Natural killer cell (primary cell): ENCODE data around the gene ENPP3. TPM values are rescaled to one million over a fixed set of nuclear protein-coding genes. Genes with fewer than 3 reads are reported as not detected.

Experiments used
- ATAC-seq, 3 donors: fragments of 150-1000 bp in 2 of 3; fragments of 200-7000 bp in 1 of 3; cut with Tn5 transposase; 1 replicate in 1 of 3; 2 replicates in 2 of 3; pipeline ENCODE4 v1.10.0; 2021; ENCODE audit warnings: mild to moderate bottlenecking in 2 of 3, moderate library complexity in 2 of 3
- DNase-seq, 2 donors: peaks; one replicate each; pipeline versions ENCODE4 v3.0.0 to v3.0.0-alpha.2; 2013 to 2021; ENCODE audit warnings: mixed read lengths in 1 of 2
- H3K27ac ChIP-seq: one replicate; pipeline ENCODE4 v1.5.1; 2013; ENCODE audit warnings: mild to moderate bottlenecking, low read length
- H3K27me3 ChIP-seq: one replicate; pipeline ENCODE4 v1.6.1; 2013; ENCODE audit warnings: low read length; ENCODE audit not compliant: control insufficient read depth, insufficient read depth
- H3K36me3 ChIP-seq: one replicate; pipeline ENCODE4 v1.6.1; 2013; ENCODE audit warnings: low read length; ENCODE audit not compliant: control insufficient read depth, insufficient read depth
- H3K4me1 ChIP-seq: one replicate; pipeline ENCODE4 v1.6.1; 2013; ENCODE audit warnings: low read length; ENCODE audit not compliant: control insufficient read depth, insufficient read depth
- H3K4me3 ChIP-seq: one replicate; pipeline ENCODE4 v1.5.1; 2013; ENCODE audit warnings: low read length
- H3K9me3 ChIP-seq: one replicate; pipeline ENCODE4 v1.6.1; 2013; ENCODE audit warnings: low read length; ENCODE audit not compliant: control insufficient read depth, insufficient read depth
- H3K27ac Mint-ChIP-seq, 2 donors: one replicate each; pipeline ENCODE4 v1.8.0; 2022; ENCODE audit warnings: mild to moderate bottlenecking in 2 of 2, mixed read lengths in 2 of 2, moderate library complexity in 1 of 2
- H3K27me3 Mint-ChIP-seq, 2 donors: one replicate each; pipeline ENCODE4 v1.8.0; 2022; ENCODE audit warnings: low read depth in 2 of 2, mixed read lengths in 2 of 2
- H3K36me3 Mint-ChIP-seq: one replicate; pipeline ENCODE4 v1.8.0; 2022; ENCODE audit warnings: mixed read lengths
- H3K4me1 Mint-ChIP-seq, 2 donors: one replicate each; pipeline ENCODE4 v1.8.0; 2022; ENCODE audit warnings: mixed read lengths in 2 of 2
- H3K4me3 Mint-ChIP-seq: one replicate; pipeline ENCODE4 v1.8.0; 2022; ENCODE audit warnings: mild to moderate bottlenecking, moderate library complexity, mixed read lengths
- H3K9me3 Mint-ChIP-seq, 2 donors: one replicate each; pipeline ENCODE4 v1.8.0; 2022; ENCODE audit warnings: mixed read lengths in 2 of 2
- WGBS: methylation state at CpG from one replicate; pipeline ENCODE4 v1.1.7; 2013; ENCODE audit warnings: missing lambda C conversion rate; ENCODE audit not compliant: insufficient coverage; 5-methylcytosine and 5-hydroxymethylcytosine counted together
- intact Hi-C: fragments of 100-400 bp; cut with micrococcal nuclease; formaldehyde crosslinking; loops from one replicate; pipeline ENCODE4 v1.14.2; 2022
- total RNA-seq, 4 donors: library from RNA; stranded (reverse); fragments of 120-200 nt in 1 of 4; gene quantifications; one replicate each; pipeline versions ENCODE4 v1.2.3 to v1.2.4, GENCODE V29; 2013 to 2022
- TF ChIP-seq, protein P1 (sequence below): fragments of 200-600 bp; IDR thresholded peaks from one replicate; pipeline ENCODE4 v1.8.0; 2022; ENCODE audit warnings: antibody characterized with exemption

The ENPP3 gene
- total RNA-seq, 3 donors from 2014 or later (not counting 1 experiment from before 2014, with no cell fraction given) = 0.33 to 32.4 (median 1.8) TPM

DNA sequence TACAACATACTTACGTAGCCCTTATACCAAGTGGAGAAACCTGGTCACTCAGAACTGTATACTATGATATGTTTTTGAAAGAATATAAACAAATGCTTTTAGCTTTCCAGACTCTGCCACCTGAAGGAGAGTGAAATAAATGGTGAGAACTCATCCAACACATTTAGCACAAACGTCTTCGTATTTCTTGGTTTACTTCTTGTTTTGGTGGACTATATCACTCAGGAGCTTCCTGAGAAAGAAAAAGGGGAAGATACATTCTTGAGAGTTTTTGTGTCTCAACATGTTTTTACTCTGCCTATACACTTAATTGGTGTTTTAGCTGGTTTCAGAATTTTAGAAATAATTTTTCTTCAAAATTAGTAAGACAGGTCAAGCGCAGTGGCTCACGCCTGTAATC lies 93.2 kb downstream of the ENPP3 start:
- Mint-ChIP-seq H3K4me3 (no peak overlapping the region), H3K4me1 (no peaks in the 10 kb centered on the region), H3K9me3 (no peaks in the 10 kb centered on the region), H3K27me3 (peaks cover 0 to 3% of the 10 kb centered on the region in 2 donors), H3K27ac (no peak overlapping the region), H3K36me3 (no peaks in the 10 kb centered on the region)
- H3K27ac ChIP-seq = no peak overlapping the region
- no peak overlapping the region for H3K4me3 ChIP-seq
- no peaks in the 10 kb centered on the region for H3K4me1 ChIP-seq
- no peaks in the 10 kb centered on the region for H3K36me3 ChIP-seq
- WGBS = 96% methylated on average over 2 of the region's 5 CpGs
- ATAC-seq (no peak), DNase-seq (no peak)
- TF ChIP-seq, protein P1, sequence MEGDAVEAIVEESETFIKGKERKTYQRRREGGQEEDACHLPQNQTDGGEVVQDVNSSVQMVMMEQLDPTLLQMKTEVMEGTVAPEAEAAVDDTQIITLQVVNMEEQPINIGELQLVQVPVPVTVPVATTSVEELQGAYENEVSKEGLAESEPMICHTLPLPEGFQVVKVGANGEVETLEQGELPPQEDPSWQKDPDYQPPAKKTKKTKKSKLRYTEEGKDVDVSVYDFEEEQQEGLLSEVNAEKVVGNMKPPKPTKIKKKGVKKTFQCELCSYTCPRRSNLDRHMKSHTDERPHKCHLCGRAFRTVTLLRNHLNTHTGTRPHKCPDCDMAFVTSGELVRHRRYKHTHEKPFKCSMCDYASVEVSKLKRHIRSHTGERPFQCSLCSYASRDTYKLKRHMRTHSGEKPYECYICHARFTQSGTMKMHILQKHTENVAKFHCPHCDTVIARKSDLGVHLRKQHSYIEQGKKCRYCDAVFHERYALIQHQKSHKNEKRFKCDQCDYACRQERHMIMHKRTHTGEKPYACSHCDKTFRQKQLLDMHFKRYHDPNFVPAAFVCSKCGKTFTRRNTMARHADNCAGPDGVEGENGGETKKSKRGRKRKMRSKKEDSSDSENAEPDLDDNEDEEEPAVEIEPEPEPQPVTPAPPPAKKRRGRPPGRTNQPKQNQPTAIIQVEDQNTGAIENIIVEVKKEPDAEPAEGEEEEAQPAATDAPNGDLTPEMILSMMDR = no peak
- H3K9me3 ChIP-seq = no peaks in the 10 kb centered on the region
- intact Hi-C loops = no loop called here
- no peaks in the 10 kb centered on the region for H3K27me3 ChIP-seq

DNA sequence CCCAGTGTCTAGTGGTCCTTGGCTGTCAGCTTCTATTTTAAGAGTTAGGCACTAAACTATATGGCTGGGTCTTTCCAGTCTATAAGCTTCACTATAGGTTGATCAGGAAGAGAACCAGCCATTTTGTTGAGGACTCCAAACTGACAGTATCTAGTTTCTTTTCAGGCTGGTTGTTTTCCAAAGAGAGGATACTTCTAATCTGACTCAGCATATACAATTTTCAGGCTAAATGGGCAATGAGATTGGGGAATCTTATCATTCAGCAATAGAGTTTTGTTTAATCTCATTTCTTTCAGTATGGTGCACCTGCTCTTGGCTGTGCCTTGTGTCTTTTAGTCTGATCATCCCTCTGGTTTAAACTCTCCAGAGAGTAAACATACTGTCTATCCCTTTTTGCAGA lies 94.1 kb downstream of the ENPP3 start:
- TF ChIP-seq, protein P1 = no peak
- intact Hi-C loops = no loop called here
- Histone ChIP-seq H3K4me3 (no peak overlapping the region), H3K4me1 (no peaks in the 10 kb centered on the region), H3K27me3 (no peaks in the 10 kb centered on the region), H3K9me3 (no peaks in the 10 kb centered on the region), H3K36me3 (no peaks in the 10 kb centered on the region), H3K27ac (no peak overlapping the region)
- ATAC-seq = no peak
- Mint-ChIP-seq H3K9me3 (no peaks in the 10 kb centered on the region), H3K4me1 (no peaks in the 10 kb centered on the region), H3K36me3 (no peaks in the 10 kb centered on the region), H3K27ac (no peak overlapping the region), H3K4me3 (no peak overlapping the region), H3K27me3 (peaks cover 5 to 7% of the 10 kb centered on the region in 2 donors)
- DNase-seq = no peak

DNA sequence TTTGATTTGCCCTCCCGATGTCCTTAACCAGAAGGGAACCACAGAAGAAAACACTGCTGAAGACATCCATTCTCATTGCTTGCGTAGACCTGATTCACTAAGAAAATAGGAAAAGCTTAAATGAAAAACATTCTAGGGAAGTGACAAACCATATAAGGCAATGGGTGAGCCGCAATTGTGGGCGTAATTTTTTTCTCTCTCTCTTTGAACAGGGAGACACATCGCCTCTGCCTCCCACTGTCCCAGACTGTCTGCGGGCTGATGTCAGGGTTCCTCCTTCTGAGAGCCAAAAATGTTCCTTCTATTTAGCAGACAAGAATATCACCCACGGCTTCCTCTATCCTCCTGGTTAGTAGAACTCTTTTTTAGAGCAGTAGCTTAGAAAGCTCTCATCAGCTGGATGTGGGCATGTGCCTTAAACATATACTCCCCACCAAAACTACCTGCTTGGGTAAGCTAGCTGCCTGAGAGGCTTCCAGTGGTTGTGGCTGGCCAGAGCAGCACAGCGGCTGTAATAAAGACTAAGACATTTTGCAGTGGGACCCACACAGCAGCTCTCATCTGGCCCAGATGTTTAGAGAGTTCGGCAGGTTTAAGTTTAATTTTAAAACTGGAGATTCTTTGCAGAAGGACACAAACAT lies 96.4 kb downstream of the ENPP3 start:
- no peak for ATAC-seq
- Histone ChIP-seq H3K27me3 (no peaks in the 10 kb centered on the region), H3K4me3 (no peak overlapping the region), H3K9me3 (no peaks in the 10 kb centered on the region), H3K27ac (no peak overlapping the region), H3K36me3 (no peaks in the 10 kb centered on the region), H3K4me1 (no peaks in the 10 kb centered on the region)
- no peak overlapping the region for H3K4me3 Mint-ChIP-seq
- no peaks in the 10 kb centered on the region for H3K9me3 Mint-ChIP-seq
- TF ChIP-seq, protein P1 = no peak
- no peaks in the 10 kb centered on the region for H3K4me1 Mint-ChIP-seq
- no peak for DNase-seq
- intact Hi-C loops = no loop called here
- H3K36me3 Mint-ChIP-seq = no peaks in the 10 kb centered on the region
- 85% methylated on average over 9 of the region's 9 CpGs for WGBS
- H3K27me3 Mint-ChIP-seq = peaks cover 5 to 7% of the 10 kb centered on the region in 2 donors
- no peak overlapping the region for H3K27ac Mint-ChIP-seq

DNA sequence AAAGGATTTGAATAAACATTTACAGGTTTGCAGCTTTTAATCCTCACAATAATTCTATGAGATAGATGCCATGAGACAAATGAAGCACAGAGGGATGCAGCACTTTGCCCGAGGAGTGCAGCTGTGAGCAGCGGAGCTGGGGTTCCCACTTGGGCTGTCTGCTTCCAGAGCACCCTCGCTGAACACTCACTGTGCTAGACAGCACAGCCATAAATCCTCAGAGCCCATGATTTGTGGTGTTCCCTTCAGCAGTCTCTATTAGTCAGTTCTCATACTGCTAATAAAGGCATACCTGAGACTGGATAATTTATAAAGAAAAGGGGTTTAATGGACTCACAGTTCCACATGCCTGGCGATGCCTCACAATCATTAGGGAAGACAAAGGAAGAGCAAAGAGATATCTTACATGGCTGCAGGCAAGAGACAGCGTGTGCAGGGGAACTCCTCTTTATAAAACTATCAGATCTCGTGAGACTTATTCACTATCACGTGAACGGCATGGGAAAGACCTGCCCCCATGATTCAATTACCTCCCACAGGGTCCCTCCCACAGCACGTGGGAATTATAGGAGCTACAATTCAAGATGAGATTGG lies 99.0 kb downstream of the ENPP3 start:
- no peaks in the 10 kb centered on the region for H3K4me1 Mint-ChIP-seq
- H3K27ac Mint-ChIP-seq = no peak overlapping the region
- 77% methylated on average over 9 of the region's 9 CpGs for WGBS

More for the DNA sequence above, 99.0 kb downstream of the ENPP3 start:
- ATAC-seq (no peak), DNase-seq (no peak)
- H3K4me3 Mint-ChIP-seq = no peak overlapping the region
- no peak overlapping the region for H3K27ac ChIP-seq
- intact Hi-C loops = no loop called here
- no peaks in the 10 kb centered on the region for H3K9me3 ChIP-seq
- no peaks in the 10 kb centered on the region for H3K36me3 Mint-ChIP-seq
- H3K36me3 ChIP-seq = no peaks in the 10 kb centered on the region
- H3K9me3 Mint-ChIP-seq = no peaks in the 10 kb centered on the region
- TF ChIP-seq, protein P1 = no peak
- H3K4me1 ChIP-seq = no peaks in the 10 kb centered on the region
- H3K27me3 Mint-ChIP-seq = peaks cover 4 to 9% of the 10 kb centered on the region in 2 donors
- no peaks in the 10 kb centered on the region for H3K27me3 ChIP-seq
- H3K4me3 ChIP-seq = no peak overlapping the region
